DLD1 (cell line): ENCODE measurements around the gene EPN3.

ENCODE experiments used
- in situ Hi-C: cut with HindIII; loops from 2 replicates; pipeline ENCODE4 v1.10.0; 2017; ENCODE audit warnings: low sequenced_read_pairs

Gene EPN3

GRCh38 chr17:50547736-50548083 lies 15.2 kb downstream of the EPN3 start:
- in situ Hi-C loops, result no loop called here

DNA sequence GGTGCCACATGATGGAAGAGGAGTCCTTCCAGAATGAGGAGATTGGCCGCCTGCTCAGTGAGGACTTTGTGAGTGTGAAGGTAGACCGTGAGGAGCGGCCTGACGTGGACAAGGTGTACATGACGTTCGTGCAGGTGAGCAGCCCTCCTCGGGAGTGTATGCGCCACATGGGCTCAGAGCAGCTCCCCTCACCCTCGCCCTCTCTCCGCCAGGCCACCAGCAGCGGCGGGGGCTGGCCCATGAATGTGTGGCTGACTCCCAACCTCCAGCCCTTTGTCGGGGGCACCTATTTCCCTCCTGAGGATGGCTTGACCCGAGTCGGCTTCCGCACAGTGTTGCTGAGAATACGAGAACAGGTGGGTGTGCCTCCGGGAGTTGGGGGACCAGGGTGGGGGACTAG lies 16.3 kb downstream of the EPN3 start:
- in situ Hi-C loops, result no loop called here

GRCh38 chr17:50549256-50549941 lies 16.9 kb downstream of the EPN3 start:
- in situ Hi-C loops, result no loop called here

GRCh38 chr17:50549969-50550368 lies 17.4 kb downstream of the EPN3 start:
- in situ Hi-C loops, result no loop called here

GRCh38 chr17:50550661-50551432 lies 18.3 kb downstream of the EPN3 start:
- in situ Hi-C loops, result no loop called here

- in situ Hi-C loops, result no loop called here
These were observed 18.9 kb downstream of the EPN3 start for GRCh38 chr17:50551433-50551815.

GRCh38 chr17:50551884-50552283 lies 19.3 kb downstream of the EPN3 start:
- in situ Hi-C loops, result no loop called here

DNA sequence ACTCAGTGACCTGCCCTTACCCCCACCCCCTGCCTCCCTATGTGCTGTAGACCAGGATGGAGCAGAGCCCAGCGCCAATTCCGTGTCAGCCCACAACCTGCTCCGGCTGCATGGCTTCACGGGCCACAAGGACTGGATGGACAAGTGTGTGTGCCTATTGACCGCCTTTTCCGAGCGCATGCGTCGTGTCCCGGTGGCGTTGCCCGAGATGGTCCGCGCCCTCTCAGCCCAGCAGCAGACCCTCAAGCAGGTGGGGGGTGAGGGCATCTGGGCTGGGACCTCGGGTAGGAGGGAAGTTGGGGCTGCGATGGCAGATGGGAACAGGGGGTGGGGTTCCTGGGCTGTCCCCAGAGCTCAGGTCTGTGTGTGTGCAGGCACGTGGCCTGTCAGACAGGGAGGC lies 21.7 kb downstream of the EPN3 start:
- in situ Hi-C loops, result no loop called here

DNA sequence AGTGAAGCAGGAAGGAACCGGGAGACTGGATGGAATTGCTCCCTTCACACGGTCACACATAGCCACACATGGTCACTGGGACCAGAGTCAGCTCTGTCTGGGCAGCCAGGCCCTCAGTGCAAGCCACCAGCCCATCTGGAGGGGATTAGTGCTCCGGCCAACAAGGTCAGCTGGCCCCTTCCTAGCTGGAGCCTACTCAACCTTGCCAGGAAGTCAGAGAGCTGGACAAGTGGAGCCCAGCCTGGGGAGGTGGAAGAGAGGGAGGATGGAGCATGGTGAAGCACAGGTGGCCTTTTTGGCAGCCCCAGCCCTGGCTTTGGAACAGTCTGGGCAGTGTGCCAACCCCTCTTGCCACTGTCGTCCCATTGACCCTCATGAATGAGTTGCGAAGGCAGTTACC lies 24.3 kb downstream of the EPN3 start:
- in situ Hi-C loops, result no loop called here

DNA sequence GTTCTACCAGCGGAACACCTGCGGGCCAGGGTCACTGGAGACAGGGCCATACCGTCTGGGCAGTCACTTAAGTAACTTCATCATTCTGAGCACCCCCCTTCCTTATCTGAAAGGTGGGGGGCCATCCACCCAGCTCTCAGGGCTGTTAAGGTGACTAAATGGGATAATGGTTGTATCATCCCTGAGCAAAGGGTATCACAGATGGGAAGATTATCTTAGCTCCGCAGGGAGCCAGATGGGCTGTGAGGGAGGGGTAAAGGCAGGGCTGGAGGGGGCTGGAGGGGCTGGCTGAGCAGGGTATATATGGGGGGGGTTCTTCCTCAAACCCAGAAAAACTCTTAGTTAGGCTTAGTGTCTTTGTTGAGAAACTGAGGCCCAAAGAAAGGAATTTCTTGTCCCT lies 25.1 kb downstream of the EPN3 start:
- in situ Hi-C loops, result no loop called here

DNA sequence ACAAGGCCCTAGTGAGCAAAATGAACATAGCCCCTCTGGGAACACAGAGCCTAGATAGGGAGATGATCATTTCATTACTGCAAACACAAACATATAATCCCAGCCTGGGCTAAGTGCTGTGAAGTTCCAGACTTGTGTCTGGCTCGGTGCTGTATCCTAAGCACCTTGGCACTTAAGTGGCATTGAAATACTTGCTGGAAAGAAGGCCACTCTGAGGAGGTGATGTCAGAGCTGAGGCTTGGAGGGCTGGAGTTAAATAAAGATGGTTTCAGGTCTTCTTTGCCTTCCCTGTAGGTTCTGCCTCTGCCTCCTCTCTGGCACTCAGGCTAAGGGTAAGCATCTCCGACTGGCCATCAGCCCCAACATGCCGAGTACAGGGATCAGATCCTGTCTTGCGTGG lies 25.6 kb downstream of the EPN3 start:
- in situ Hi-C loops, result no loop called here

DNA sequence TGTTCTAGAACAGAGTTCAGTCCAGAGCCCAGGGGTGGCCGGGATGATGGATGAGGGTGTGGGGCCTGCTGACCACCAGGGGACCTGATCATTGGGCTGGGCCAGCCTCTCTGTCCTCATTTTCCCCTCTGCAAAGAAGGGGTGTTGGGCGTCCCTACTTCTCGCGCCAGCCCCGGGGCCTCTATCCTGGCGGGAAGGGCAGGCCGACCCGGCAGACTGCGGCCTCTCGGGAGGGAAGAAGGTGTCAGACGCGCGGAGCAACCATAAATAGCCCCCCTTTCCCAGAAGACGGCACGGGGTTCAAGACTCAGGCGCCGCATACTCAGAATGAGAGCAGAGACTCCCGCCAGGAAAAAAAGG lies 26.0 kb downstream of the EPN3 start:
- in situ Hi-C loops, result no loop called here

DNA sequence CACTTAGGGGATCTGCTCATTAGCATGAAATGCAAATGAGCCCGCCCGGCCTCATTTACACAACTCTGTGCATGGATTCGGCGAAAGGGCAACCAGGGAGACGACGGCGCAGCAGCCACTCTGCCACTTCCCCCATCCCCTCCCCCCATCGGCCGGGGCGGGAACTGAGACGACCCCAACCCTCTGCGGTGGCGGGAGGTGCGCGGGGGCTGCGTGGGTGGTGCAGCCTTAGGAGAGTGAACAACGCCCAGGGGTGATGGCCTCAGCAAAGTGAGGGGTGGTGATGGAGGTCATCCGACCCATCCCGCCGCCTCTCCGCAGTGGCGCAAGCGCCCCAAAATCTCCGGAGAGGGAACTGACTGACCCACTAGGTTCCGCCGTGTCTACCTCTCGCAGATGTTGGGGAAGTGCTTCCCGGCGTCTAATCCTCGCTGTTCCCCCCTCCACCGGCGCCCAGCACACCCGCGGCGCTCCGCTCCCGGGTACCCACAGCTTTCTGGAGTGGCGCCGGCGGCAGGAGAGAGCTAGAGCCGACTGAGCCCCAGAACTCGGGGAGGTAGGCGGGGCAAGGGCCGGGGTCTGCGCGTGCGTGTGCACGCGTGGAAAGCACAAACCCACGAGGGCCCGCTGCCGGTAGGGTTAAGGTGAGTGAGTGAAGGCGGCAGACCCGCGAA lies 26.5 kb downstream of the EPN3 start:
- in situ Hi-C loops, result no loop called here

DNA sequence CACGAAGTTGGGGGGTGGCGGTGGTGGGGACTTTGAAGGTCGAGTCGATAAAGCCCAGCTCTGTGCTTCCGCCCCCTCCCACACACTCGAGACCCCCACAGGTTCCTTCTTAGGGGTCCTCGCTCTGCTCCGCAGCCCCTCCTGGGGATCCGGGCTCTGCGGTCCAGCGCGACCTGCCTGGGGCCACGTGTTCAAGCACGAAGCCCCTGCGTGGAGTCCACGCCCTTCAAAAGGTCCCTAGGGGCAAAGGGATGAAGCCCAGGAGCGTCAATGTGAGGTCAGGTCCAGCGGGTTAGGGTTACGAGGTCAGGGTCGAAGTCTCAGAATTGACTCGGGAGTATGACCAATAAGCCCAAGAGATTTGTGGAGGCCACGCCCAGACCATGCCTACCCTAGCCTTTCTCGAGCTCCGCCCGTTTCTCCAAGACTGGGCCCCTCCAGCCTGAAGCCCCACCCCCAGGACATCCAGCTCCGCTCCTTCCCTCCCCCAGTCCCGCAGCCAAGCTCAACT lies 27.2 kb downstream of the EPN3 start:
- in situ Hi-C loops, result no loop called here

- in situ Hi-C loops, result no loop called here
These were observed 27.8 kb downstream of the EPN3 start, which contains the start of gene CACNA1G for GRCh38 chr17:50560185-50560824. Gene CACNA1G (plus strand): TSS chr17:50560715. CDS start chr17:50561460, 745 bp downstream.

DNA sequence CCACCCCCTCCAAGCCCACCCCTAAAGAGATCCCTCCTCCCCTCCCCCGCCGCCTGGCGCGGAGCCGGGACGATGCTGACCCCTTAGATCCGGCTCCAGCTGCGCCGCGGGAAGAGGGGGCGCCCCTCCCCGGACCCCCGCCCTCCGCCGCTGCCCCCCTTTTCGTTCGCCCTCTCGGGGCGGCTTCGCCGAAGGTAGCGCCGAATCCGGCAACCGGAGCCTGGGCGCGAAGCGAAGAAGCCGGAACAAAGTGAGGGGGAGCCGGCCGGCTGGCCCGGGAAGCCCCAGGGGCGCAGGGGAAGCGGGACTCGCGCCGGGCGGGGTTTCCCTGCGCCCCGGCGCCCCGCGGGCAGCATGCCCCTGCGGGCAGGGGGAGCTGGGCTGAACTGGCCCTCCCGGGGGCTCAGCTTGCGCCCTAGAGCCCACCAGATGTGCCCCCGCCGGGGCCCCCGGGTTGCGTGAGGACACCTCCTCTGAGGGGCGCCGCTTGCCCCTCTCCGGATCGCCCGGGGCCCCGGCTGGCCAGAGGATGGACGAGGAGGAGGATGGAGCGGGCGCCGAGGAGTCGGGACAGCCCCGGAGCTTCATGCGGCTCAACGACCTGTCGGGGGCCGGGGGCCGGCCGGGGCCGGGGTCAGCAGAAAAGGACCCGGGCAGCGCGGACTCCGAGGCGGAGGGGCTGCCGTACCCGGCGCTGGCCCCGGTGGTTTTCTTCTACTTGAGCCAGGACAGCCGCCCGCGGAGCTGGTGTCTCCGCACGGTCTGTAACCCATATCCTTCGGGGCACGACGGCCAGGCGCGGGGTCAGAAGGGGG lies 28.6 kb downstream of the EPN3 start:
- in situ Hi-C loops, result no loop called here

GRCh38 chr17:50561746-50562141 lies 29.2 kb downstream of the EPN3 start:
- in situ Hi-C loops, result no loop called here

DNA sequence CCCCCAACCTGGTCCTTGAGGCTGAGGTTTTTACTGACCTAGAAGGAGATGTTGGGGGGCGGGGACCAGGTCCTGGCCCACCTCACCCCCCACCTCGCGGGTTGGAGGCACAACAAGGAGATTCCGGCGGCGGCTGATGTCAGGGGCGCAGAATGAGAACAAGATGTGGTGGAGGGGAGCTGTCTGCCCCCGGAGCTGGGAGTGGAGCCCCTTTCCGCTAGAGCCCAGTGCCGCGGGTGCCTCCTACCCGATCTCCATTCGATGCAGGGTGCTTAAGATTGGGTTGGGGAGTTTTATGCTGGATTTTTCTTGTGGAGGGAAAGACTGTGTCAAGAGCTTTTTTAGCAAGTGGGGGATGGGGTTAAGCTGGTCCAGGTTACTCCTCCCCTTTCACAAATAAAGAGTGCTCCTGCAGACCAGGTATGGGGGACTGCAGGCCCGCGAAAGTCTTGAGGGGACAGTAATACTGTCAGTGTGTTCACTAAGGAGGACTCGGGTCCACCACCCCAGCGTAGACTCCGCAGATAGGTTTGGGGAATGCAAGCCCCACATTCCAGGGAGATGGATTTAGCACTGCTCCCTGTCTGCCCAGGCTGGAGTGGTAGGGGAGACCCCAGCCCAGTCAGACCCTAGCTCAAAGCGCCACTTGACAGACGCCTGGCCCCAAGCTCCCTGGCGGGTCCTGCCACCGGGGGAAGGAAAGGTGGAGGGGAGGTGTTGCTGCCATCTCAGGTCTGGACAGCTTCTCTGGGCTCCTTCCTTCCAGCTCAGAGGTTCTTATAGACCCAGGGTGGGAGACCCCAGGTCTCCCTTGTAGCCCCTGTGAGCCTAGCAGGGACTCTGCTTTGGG lies 29.9 kb downstream of the EPN3 start:
- in situ Hi-C loops, result no loop called here

DNA sequence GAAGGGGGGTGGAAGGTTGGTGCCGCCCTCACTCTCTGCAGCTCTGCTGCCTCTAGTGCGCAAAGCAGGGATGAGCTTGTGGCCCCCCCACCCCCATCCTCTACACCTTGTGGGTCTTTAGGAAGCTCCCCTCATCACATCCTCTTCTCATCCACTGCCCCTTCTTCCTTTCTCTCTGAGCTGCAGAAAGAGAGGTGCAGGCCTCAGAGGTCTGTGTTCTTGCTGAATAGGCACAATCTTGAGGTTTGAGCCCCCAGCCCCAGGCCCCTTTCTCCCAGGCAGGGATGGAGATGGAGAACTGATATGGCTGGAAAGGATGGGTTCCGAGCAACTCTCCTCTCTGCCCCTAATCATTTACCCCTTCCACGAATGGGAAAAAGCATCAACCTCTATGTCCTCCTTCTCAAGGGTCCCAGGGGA lies 30.6 kb downstream of the EPN3 start:
- in situ Hi-C loops, result no loop called here

GRCh38 chr17:50564916-50565315 lies 32.4 kb downstream of the EPN3 start:
- in situ Hi-C loops, result no loop called here
